Esophagus squamous epithelium (tissue), 5 donors: ENCODE measurements around the gene PCBD1. TPM values are rescaled to one million over a fixed set of nuclear protein-coding genes. Genes with fewer than 3 reads are reported as not detected.

Experiments used
- DNase-seq: peaks from one replicate; lab custom pipeline; 2025; lab: John Stamatoyannopoulos, UW
- H3K27ac ChIP-seq, 4 donors: fragments of 200-600 bp; sonication (generic); one replicate each; pipeline ENCODE4 v1.5.1; 2016 to 2019; ENCODE audit warnings: mild to moderate bottlenecking in 1 of 4
- H3K27me3 ChIP-seq, 4 donors: fragments of 200-600 bp; sonication (generic); 1 replicate in 3 of 4; 2 replicates in 1 of 4; pipeline versions ENCODE4 v1.5.1 to v1.6.0; 2017 to 2021; ENCODE audit warnings: antibody characterized with exemption in 1 of 4
- H3K36me3 ChIP-seq, 3 donors: fragments of 200-600 bp; sonication (generic); one replicate each; pipeline ENCODE4 v1.5.1; 2016 to 2019
- H3K4me1 ChIP-seq, 3 donors: fragments of 200-600 bp; sonication (generic); one replicate each; pipeline ENCODE4 v1.5.1; 2017 to 2019
- H3K4me3 ChIP-seq, 4 donors: fragments of 200-600 bp; sonication (generic); 1 replicate in 3 of 4; 2 replicates in 1 of 4; pipeline ENCODE4 v1.5.1; 2016 to 2019; ENCODE audit warnings: mild to moderate bottlenecking in 2 of 4, moderate library complexity in 1 of 4
- H3K9me3 ChIP-seq, 3 donors: fragments of 200-600 bp; sonication (generic); one replicate each; pipeline ENCODE4 v1.5.1; 2016 to 2019
- CTCF ChIP-seq, 6 experiments: fragments of 450-650 bp in 4 of 6; fragments of 200-600 bp in 2 of 6; sonication (generic) in 2 of 6; IDR thresholded peaks; one replicate each; pipeline ENCODE4 v1.5.1; 2016 to 2019; ENCODE audit warnings: antibody characterized with exemption in 6 of 6, mild to moderate bottlenecking in 4 of 6, moderate library complexity in 4 of 6
- POLR2A ChIP-seq, 4 donors: fragments of 450-650 bp; IDR thresholded peaks; one replicate each; pipeline ENCODE4 v1.6.1; 2017; ENCODE audit warnings: antibody characterized with exemption in 4 of 4, mild to moderate bottlenecking in 4 of 4, moderate library complexity in 3 of 4
- WGBS, 2 donors: methylation state at CpG; one replicate each; pipeline ENCODE4 v1.1.5; 2018; 5-methylcytosine and 5-hydroxymethylcytosine counted together
- intact Hi-C: fragments of 100-400 bp; cut with DNase I; formaldehyde crosslinking; loops from one replicate; pipeline ENCODE4 v1.15.0; 2022
- total RNA-seq, 4 donors: library from RNA; depleted of rRNA; stranded (reverse); fragments of >200 nt; gene quantifications; one replicate each; pipeline ENCODE4 v1.1.0, GENCODE V29; 2016
- donor health status: DM: yes; HTN: yes; CAD: no.

Gene PCBD1
- total RNA-seq, 4 donors from 2014 or later: 26.2 to 56.3 (median 41.5) TPM

- DNase-seq: no peak
- TF ChIP-seq POLR2A (IDR thresholded peaks at IDR 0.05) (no peak), CTCF (IDR thresholded peaks at IDR 0.05) (peak; percentile 77 to 96 (median 92))
- no peak overlapping the region for H3K27ac ChIP-seq
- H3K4me1 ChIP-seq: peaks cover 0 to 5% (median 0%) of the 10 kb centered on the region in 3 donors
- whole genome bisulfite sequencing, 2 donors: 3 to 8% methylated on average over 4 of the region's 4 CpGs
- peaks cover 0 to 93% (median 6%) of the 10 kb centered on the region in 3 donors for H3K36me3 ChIP-seq
- no peak overlapping the region for H3K4me3 ChIP-seq
- intact Hi-C loops: no loop called here
- no peaks in the 10 kb centered on the region for H3K9me3 ChIP-seq
- no peaks in the 10 kb centered on the region for H3K27me3 ChIP-seq
Observed at GRCh38 chr10:70880077-70880534, 8.3 kb downstream of the PCBD1 start.

- no peak for TF ChIP-seq CTCF (IDR thresholded peaks at IDR 0.05)
- no peak for TF ChIP-seq POLR2A (IDR thresholded peaks at IDR 0.05)
- Histone ChIP-seq H3K27ac (no peak overlapping the region), H3K36me3 (peaks cover 0 to 92% (median 6%) of the 10 kb centered on the region in 3 donors), H3K9me3 (no peaks in the 10 kb centered on the region), H3K4me3 (no peak overlapping the region), H3K4me1 (peaks cover 0 to 5% (median 0%) of the 10 kb centered on the region in 3 donors), H3K27me3 (no peaks in the 10 kb centered on the region)
- intact Hi-C loops: loop anchor here (5.0 kb wide), 1 partner anchor 67 kb away; no protein-coding TSS in a partner anchor
- no peak for DNase-seq
- 33% methylated on average over 1 of the region's 1 CpG; no CpG with 5 or more reads in 1 of the 2 donors for WGBS, 2 donors
Observed at GRCh38 chr10:70879207-70879606, 9.2 kb downstream of the PCBD1 start.

GRCh38 chr10:70874061-70874460 is 14.3 kb downstream of the PCBD1 start:
- no peak for TF ChIP-seq CTCF (IDR thresholded peaks at IDR 0.05)
- intact Hi-C loops: no loop called here
- Histone ChIP-seq H3K4me1 (no peaks in the 10 kb centered on the region), H3K27ac (no peak overlapping the region), H3K4me3 (no peak overlapping the region), H3K36me3 (peaks cover 0 to 98% (median 33%) of the 10 kb centered on the region in 3 donors), H3K27me3 (no peaks in the 10 kb centered on the region), H3K9me3 (no peaks in the 10 kb centered on the region)
- no peak for DNase-seq
- WGBS, 2 donors: 84% methylated on average over 7 of the region's 7 CpGs

GRCh38 chr10:70872291-70872690 is 16.1 kb downstream of the PCBD1 start:
- WGBS, 2 donors: 94% methylated on average over 7 of the region's 7 CpGs
- Histone ChIP-seq H3K4me1 (peaks cover 2 to 9% (median 3%) of the 10 kb centered on the region in 3 donors), H3K4me3 (no peak overlapping the region), H3K9me3 (no peaks in the 10 kb centered on the region), H3K27me3 (no peaks in the 10 kb centered on the region), H3K36me3 (peaks cover 0 to 92% (median 33%) of the 10 kb centered on the region in 3 donors), H3K27ac (no peak overlapping the region)
- DNase-seq: no peak
- intact Hi-C loops: no loop called here
- TF ChIP-seq CTCF (IDR thresholded peaks at IDR 0.05) (no peak), POLR2A (IDR thresholded peaks at IDR 0.05) (no peak)

GRCh38 chr10:70866424-70866823 is 21.9 kb downstream of the PCBD1 start:
- no peaks in the 10 kb centered on the region for H3K9me3 ChIP-seq
- peaks cover 6 to 78% (median 8%) of the 10 kb centered on the region in 3 donors for H3K36me3 ChIP-seq
- H3K27me3 ChIP-seq: no peaks in the 10 kb centered on the region
- intact Hi-C loops: no loop called here
- no peak for DNase-seq
- H3K4me1 ChIP-seq: peaks cover 13 to 30% (median 15%) of the 10 kb centered on the region in 3 donors
- WGBS, 2 donors: 51 to 58% methylated on average over 4 of the region's 4 CpGs
- peak overlapping the region in 2 of 4 donors; percentile 36 to 43 for H3K27ac ChIP-seq
- H3K4me3 ChIP-seq: no peak overlapping the region
- TF ChIP-seq CTCF (IDR thresholded peaks at IDR 0.05): no peak
- TF ChIP-seq POLR2A (IDR thresholded peaks at IDR 0.05): no peak
